ES-I3 (cell line): ENCODE data around the gene ATP6V1D.
"Not testable (repeated sequence)": the region's sequence is repeated elsewhere in the genome, so short reads cannot be mapped to it uniquely, and the experiment has no call there.

Experiments used
- H3K36me3 ChIP-seq: 2 replicates; pipeline ENCODE4 v1.6.1; 2013; ENCODE audit warnings: mild to moderate bottlenecking, low read length, control low read depth, moderate library complexity; ENCODE audit not compliant: insufficient read depth
- H3K4me1 ChIP-seq: 2 replicates; pipeline ENCODE4 v1.6.1; 2013; ENCODE audit warnings: mild to moderate bottlenecking, control low read depth, low read length; ENCODE audit not compliant: insufficient read depth
- H3K9ac ChIP-seq: 2 replicates; pipeline ENCODE4 v1.6.1; 2013; ENCODE audit warnings: low read depth, mild to moderate bottlenecking, low read length, moderate library complexity
- H3K9me3 ChIP-seq: 2 replicates; pipeline ENCODE4 v1.6.1; 2013; ENCODE audit warnings: mild to moderate bottlenecking, low read length, moderate library complexity; ENCODE audit not compliant: control insufficient read depth, insufficient read depth

ATP6V1D gene

DNA sequence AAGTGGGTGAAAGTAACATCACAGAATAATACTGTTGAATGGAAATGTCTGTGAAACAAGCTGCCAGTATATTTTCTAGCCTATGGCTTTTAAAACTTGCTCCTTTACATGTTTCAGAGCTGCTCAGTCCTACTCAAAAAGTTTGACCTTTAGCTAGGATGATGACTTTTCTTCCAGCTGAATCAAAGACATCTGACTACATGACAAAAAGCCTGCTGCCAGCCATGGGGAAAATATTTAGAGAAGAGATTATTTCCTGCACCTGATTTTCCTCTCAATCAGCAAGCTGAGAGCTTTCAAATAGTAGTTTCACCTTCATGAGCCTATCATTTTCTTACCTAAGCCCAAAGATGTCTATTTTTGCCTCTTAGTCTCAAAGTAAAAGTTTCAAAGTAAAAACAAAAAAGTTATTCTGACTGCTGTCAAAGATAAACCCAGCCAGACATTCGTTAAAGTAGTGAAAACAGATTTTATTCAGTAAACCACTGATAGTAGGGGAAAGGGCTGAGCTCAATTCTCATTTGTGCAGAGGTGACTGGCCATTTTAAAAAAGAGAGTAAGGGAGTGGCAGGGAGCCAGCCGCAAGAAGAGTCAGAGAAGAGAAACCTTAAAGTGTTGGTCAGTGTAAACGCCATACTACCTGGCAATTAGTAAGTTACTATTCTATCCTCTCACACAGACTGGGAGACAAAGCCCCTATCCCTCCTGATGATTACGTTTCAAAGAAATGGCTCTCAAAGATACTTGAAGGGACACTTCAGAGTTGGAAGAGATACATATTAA is 2.2 kb downstream of the ATP6V1D start:
- Histone ChIP-seq H3K36me3 (no peaks in the 10 kb centered on the region), H3K9me3 (no peaks in the 10 kb centered on the region), H3K4me1 (0 out of 2 replicates have a peak, but pooled peaks cover 5% of the 10 kb centered on the region), H3K9ac (peak overlapping the region; percentile 71; the same call in 1 of the 2 replicates)

DNA sequence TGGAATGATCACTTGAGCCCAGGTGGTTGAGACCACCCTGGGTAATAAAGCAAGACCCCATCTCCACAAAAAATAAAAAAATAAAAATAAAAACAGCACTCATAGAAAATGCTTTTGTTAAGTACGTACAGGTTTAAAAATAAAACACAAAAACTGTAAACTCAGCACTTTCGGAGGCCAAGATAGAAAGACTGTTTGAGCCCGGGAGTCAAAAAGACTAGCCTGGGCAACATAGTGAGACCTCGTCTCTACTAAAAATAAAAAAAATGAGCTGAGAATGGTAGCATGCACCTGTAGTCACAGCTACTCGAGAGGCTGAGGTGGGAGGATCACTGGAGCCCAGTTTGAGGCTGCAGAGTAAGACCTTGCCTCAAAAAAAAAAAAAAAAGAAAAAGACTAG is 7.5 kb downstream of the ATP6V1D start:
- Histone ChIP-seq H3K36me3 (no peaks in the 10 kb centered on the region), H3K9ac (no peak overlapping the region), H3K9me3 (no peaks in the 10 kb centered on the region), H3K4me1 (no peaks in the 10 kb centered on the region)

DNA sequence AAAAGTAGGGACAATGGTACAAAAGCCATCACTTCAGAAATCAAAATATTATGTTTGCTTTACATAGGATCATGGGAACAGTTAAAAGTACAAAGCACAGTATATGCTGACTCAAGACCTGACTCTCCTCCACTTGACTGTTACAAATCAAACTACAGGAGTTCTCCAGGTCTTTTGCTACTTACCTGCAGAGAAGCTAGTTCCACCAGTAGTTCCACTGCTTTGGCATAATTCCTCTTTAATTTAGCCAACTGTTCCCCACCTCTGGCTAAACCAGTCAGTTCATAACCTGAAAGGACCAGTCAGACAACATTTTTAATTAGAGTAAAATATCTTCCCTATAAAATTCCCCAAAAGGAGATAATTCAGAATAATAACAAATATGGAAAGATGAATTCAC is 14.0 kb downstream of the ATP6V1D start:
- Histone ChIP-seq H3K4me1 (no peaks in the 10 kb centered on the region), H3K9ac (no peak overlapping the region), H3K9me3 (no peaks in the 10 kb centered on the region), H3K36me3 (no peaks in the 10 kb centered on the region; the same call in 1 of the 2 replicates)

DNA sequence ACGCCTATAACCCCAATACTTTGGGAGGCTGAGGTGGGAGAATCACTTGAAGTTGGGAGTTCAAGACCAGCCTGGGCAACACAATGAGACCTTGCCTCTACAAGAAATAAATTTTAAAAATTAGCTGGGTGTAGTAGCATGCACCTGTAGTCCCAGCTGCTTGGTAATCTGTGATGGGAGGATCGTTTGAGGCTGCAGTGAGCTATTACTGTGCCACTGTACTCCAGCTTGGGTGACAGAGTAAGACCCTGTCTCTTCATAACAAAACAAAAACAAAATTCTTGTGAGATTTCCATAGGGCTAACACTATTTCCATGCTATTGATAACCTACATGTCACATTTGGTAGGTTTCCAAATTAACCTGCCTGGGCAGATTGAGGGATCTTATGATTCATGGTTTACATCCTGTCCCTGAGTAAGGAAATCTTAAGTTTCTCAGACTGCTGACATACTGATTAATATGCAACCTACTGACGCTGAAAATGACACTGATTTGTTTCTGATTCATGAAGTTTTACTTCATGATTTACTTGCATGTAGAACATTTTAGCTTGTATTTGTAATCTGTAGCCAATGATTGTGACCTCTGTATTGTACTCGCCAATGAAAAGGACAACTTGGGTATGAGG is 15.9 kb downstream of the ATP6V1D start:
- no peaks in the 10 kb centered on the region for H3K9me3 ChIP-seq
- no peaks in the 10 kb centered on the region for H3K4me1 ChIP-seq
- no peak overlapping the region for H3K9ac ChIP-seq
- no peaks in the 10 kb centered on the region; the same call in 1 of the 2 replicates for H3K36me3 ChIP-seq

DNA sequence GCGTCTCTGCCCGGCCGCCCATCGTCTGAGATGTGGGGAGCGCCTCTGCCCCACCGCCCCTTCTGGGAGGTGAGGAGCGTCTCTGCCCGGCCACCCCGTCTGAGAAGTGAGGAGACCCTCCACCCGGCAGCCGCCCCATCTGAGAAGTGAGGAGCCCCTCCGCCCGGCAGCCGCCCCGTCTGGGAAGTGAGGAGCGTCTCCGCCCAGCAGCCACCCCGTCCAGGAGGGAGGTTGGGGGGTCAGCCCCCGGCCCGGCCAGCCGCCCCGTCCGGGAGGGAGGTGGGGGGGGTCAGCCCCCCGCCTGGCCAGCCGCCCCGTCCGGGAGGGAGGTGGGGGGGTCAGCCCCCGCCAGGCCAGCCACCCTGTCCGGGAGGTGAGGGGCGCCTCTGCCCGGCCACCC is 18.4 kb downstream of the ATP6V1D start:
- H3K9ac ChIP-seq, H3K9me3 ChIP-seq, H3K4me1 ChIP-seq, H3K36me3 ChIP-seq: not testable (repeated sequence)

DNA sequence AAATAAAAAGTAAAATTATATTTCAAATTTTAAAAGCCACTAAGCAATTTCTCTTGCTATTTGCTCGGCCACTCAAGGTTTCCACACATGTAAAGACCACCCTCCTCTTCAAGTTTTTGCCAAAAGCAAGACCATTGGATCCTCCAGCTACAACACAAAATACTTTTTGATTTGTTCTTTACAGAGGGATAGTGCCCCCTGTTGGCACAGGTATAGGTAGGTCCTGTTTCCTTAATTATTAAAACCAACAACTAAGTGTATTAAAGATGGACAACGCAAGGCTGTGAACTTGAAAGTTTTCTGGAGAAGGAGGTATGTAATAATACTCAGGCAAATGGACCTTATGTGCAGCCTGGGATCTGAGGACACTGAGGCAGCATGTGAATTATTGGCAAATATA is 23.8 kb downstream of the ATP6V1D start:
- H3K36me3 ChIP-seq, result peaks cover 18% of the 10 kb centered on the region
- no peak overlapping the region for H3K9ac ChIP-seq
- no peaks in the 10 kb centered on the region for H3K4me1 ChIP-seq
- H3K9me3 ChIP-seq, result no peaks in the 10 kb centered on the region

DNA sequence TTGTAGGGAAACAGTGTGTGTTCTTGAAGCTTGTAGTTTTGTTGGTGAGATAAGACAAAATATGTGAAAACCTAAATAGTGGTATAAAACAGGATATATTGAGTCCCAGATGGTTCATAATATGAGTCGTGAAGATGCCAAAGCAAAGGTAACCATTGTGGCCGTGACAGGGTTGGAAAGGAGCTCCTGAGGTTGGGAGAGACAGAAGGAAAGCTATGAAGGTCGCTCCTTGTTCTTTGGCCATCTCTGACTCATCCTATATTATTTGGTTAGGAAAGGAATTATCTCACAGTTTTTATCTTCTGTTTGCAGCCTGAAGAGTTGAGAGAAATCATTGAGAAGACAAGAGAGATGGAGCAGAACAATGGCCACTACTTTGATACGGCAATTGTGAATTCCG is 27.1 kb downstream of the ATP6V1D start:
- H3K36me3 ChIP-seq, result peaks cover 11% of the 10 kb centered on the region
- H3K4me1 ChIP-seq, result no peaks in the 10 kb centered on the region
- H3K9ac ChIP-seq, result no peak overlapping the region
- no peaks in the 10 kb centered on the region for H3K9me3 ChIP-seq

DNA sequence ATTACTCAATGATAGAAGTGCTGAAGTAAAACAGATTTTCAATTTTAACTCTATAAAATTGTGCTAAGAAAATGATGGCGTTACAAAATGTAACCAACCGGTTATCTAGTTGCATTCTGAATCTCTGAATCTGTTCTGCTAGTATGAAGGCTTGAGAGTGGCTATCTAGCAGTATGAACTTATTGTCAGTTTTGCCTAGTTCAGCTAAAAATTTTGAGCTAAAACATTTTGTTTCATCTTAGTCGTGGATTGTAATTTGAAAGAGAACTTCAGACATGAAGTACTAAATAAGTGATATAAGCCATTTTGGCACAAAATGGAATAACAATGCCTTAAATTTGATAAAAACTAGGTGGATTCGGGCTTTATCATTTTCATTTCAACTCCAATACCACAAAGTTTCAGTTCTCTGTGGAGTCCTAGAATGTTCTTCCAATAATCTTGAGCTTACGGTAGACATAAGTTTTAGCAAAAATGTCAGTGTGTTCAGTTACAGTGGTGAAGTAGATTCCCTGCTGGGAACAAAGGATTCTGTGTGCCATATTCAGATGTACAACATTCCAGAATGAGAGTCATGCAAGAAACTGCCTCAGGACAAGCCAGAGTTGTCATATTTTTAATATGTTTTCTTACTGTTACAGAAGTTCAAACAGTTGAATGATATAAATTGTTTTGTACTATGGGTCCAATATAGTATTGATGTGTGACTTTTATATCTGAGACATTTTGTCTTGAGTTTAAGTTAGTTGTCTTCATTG is 28.1 kb downstream of the ATP6V1D start:
- Histone ChIP-seq H3K4me1 (no peaks in the 10 kb centered on the region), H3K36me3 (peaks cover 11% of the 10 kb centered on the region), H3K9ac (no peak overlapping the region), H3K9me3 (no peaks in the 10 kb centered on the region)

DNA sequence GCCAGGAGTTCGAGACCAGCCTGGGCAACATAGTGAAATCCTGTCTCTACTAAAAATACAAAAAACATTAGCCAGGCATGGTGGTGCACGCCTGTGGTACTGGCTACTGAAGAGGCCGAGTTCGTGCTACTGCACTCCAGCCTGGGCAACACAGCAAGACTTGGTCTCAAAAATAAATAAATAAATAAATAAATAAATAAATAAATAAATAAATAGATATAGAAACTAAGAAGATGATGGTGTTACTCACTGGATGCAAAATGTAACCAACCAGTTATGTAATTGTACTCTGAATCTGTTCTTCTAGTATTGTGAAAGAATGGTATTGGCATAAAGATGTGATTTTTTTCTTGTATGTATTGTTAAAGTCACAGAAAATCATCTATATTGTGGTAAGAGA is 29.9 kb downstream of the ATP6V1D start:
- H3K36me3 ChIP-seq, result not testable (repeated sequence)

DNA sequence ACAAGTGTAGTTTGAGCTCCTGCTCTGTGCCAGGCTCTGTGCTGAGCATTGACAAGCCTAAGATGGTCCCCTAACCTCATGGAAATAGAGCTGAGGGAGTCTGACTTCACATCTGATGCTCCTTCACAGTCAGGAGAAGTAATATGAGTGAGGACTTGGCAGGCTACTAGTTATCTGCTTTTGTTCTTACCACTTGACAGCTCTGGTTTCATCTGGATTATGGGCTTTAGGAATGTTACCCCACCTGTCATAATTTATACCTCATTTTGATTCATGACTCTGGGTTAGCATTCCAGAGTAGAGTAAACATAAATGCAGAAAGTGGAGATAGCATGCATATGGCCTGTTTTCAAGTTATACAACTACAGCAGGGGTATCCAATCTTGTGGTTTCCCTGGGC is 40.5 kb downstream of the ATP6V1D start:
- Histone ChIP-seq H3K9me3 (no peaks in the 10 kb centered on the region), H3K4me1 (no peaks in the 10 kb centered on the region), H3K9ac (no peak overlapping the region), H3K36me3 (no peaks in the 10 kb centered on the region; the same call in 1 of the 2 replicates)

More for the DNA sequence above, 29.9 kb downstream of the ATP6V1D start:
- H3K9ac ChIP-seq, H3K9me3 ChIP-seq, H3K4me1 ChIP-seq: not testable (repeated sequence)

DNA sequence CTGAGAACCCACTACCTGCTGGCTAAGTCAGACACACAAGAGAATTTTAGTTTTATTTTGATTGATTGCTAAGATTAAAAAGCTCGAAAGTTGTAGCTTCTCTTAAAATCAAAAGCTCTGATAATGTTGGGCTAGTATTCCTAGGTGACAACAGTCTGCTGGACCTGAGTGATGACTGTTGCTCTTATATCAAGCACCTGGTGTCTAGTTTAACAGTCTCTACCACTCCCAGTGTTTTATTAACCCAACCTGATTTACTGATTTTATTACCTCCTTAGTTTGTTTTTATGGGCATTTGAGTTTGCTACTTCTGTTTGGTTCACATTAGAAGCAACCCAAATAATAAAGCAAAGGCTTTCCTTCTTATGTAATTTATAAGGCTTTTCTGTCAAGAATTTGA is 41.8 kb downstream of the ATP6V1D start:
- H3K4me1 ChIP-seq, result no peaks in the 10 kb centered on the region
- no peaks in the 10 kb centered on the region for H3K9me3 ChIP-seq
- H3K9ac ChIP-seq, result no peak overlapping the region
- H3K36me3 ChIP-seq, result no peaks in the 10 kb centered on the region; the same call in 1 of the 2 replicates

DNA sequence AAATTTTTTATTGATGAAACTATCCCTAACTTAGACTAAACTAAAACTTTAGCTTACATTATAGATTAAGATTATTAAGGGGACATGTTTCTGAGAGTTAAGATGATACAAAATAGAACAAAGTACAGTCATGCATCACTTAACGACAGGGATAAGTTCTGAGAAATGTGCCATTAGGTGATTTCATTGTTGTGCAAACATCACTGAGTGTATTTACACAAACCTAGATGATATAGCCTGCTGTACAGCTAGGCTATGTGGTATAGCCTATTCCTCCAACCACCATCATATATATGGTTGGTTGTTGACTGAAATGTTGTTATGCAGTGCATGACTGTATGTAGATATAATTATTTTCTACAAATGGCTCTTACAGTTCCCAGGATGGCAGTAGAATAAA is 46.5 kb downstream of the ATP6V1D start:
- no peaks in the 10 kb centered on the region for H3K9me3 ChIP-seq
- H3K9ac ChIP-seq, result no peak overlapping the region
- H3K4me1 ChIP-seq, result no peaks in the 10 kb centered on the region
- H3K36me3 ChIP-seq, result no peaks in the 10 kb centered on the region; the same call in 1 of the 2 replicates

DNA sequence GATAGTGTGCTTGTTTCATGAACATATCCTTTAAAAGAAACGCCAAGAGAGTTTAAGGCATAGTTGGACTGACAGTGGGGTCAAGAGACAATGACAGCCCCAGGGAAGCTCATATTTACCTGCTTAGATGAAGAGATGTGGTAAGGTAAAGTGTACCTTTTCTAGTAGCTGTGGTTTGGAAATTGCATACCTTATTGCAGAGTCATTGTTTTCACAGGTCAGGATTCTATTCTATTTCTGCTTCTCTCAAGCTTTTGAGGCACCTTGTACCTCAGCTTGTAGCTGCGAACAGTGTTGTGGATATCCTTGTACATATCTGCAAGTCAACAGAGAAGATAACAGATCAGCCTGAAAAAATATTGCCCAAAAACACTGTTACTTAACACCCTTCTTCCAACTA is 47.7 kb downstream of the ATP6V1D start:
- Histone ChIP-seq H3K9ac (no peak overlapping the region), H3K36me3 (no peaks in the 10 kb centered on the region), H3K9me3 (no peaks in the 10 kb centered on the region), H3K4me1 (no peaks in the 10 kb centered on the region)
